Smooth muscle cell (in vitro differentiated cells): ENCODE data around the gene AKT1. TPM values are rescaled to one million over a fixed set of nuclear protein-coding genes. Genes with fewer than 3 reads are reported as not detected.

ENCODE experiments used
- DNase-seq: peaks from one replicate; lab custom pipeline; 2025; ENCODE audit not compliant: unreplicated experiment; lab: John Stamatoyannopoulos, UW
- H2AFZ ChIP-seq: fragments of 200-600 bp; sonication (generic); 2 replicates; pipeline ENCODE4 v1.6.0; 2016; ENCODE audit warnings: antibody characterized with exemption, low read depth, mild to moderate bottlenecking
- H3F3A ChIP-seq: fragments of 200-600 bp; sonication (generic); 2 replicates; pipeline ENCODE4 v1.6.0; 2017; ENCODE audit warnings: antibody characterized with exemption, low read depth
- H3K27ac ChIP-seq: fragments of 200-600 bp; sonication (generic); 2 replicates; pipeline ENCODE4 v1.5.1; 2016; ENCODE audit warnings: low read depth, mild to moderate bottlenecking
- H3K27me3 ChIP-seq: fragments of 200-600 bp; sonication (generic); 2 replicates; pipeline ENCODE4 v1.6.1; 2016; ENCODE audit warnings: low read depth, mild to moderate bottlenecking
- H3K36me3 ChIP-seq: fragments of 200-600 bp; sonication (generic); 2 replicates; pipeline ENCODE4 v1.5.1; 2016; ENCODE audit warnings: low read depth
- H3K4me1 ChIP-seq: fragments of 200-600 bp; sonication (generic); 2 replicates; pipeline ENCODE4 v1.5.1; 2016; ENCODE audit warnings: low read depth
- H3K4me2 ChIP-seq: fragments of 200-600 bp; sonication (generic); 2 replicates; pipeline ENCODE4 v1.6.0; 2016; ENCODE audit warnings: mild to moderate bottlenecking
- H3K4me3 ChIP-seq: fragments of 200-600 bp; sonication (generic); 2 replicates; pipeline ENCODE4 v1.5.1; 2016; ENCODE audit warnings: mild to moderate bottlenecking
- H3K79me2 ChIP-seq: fragments of 200-600 bp; sonication (generic); 2 replicates; pipeline ENCODE4 v1.6.0; 2016; ENCODE audit warnings: low read depth, mild to moderate bottlenecking
- H3K9ac ChIP-seq: fragments of 200-600 bp; sonication (generic); 2 replicates; pipeline ENCODE4 v1.6.0; 2016; ENCODE audit warnings: low read depth
- H3K9me3 ChIP-seq: fragments of 200-600 bp; sonication (generic); replicated peaks from 2 replicates; pipeline ENCODE4 v1.5.1; 2016; ENCODE audit warnings: low read depth
- H4K20me1 ChIP-seq: fragments of 200-600 bp; sonication (generic); 2 replicates; pipeline ENCODE4 v1.6.0; 2016; ENCODE audit warnings: low read depth
- CTCF ChIP-seq: fragments of 200-600 bp; sonication (generic); IDR thresholded peaks from 2 replicates; pipeline ENCODE4 v1.5.1; 2017; ENCODE audit warnings: borderline replicate concordance, mild to moderate bottlenecking, antibody characterized with exemption; ENCODE audit not compliant: insufficient read depth, poor library complexity, severe bottlenecking
- WGBS: methylation state at CpG from one replicate; pipeline ENCODE4 v1.1.7; 2016; ENCODE audit warnings: low lambda C conversion rate; 5-methylcytosine and 5-hydroxymethylcytosine counted together
- polyA plus RNA-seq: library from polyadenylated mRNA; unstranded; fragments of >200 nt; fragmentation: Nextera tagmentation; extraction: Ambion mirVana; gene quantifications from 2 replicates; pipeline ENCODE4 v1.2.1, GENCODE V29; 2016
- total RNA-seq: library from RNA; depleted of rRNA; stranded (reverse); fragments of >200 nt; gene quantifications from 2 replicates; pipeline ENCODE4 v1.2.3, GENCODE V29; 2014

The AKT1 gene
- total and polyA plus RNA-seq, 2 experiments from 2014 or later: 99.9 to 189 TPM

GRCh38 chr14:104742586-104743455 lies 52.7 kb downstream of the AKT1 start:
- no peaks in the 10 kb centered on the region for H3K27me3 ChIP-seq
- no peak for DNase-seq

DNA sequence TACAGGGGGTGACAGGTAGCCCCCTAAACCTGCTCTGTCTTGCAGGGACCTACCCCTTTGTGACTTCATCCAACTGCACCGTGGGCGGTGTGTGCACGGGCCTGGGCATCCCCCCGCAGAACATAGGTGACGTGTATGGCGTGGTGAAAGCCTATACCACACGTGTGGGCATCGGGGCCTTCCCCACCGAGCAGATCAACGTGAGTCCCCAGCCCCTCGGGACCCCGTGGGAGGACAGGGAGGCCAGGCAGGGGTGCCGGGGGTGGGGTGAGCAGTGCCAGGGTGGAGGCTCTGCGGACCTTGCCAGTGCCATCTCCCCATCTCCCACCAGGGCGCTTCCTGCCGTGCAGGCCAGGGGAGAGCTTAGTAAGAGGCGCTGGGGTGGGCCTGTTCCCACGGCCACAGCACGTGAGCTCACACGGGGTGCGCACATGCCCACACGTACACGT lies 53.7 kb downstream of the AKT1 start:
- H3K4me1 ChIP-seq: no peaks in the 10 kb centered on the region
- no peak overlapping the region for H2AFZ ChIP-seq
- no peak overlapping the region for H3K4me2 ChIP-seq
- no peaks in the 10 kb centered on the region for H4K20me1 ChIP-seq
- H3K36me3 ChIP-seq: no peaks in the 10 kb centered on the region
- no peaks in the 10 kb centered on the region for H3K79me2 ChIP-seq
- 91% methylated on average over 18 of the region's 23 CpGs for WGBS
- no peak overlapping the region for H3K4me3 ChIP-seq
- DNase-seq: no peak
- no peak overlapping the region for H3K9ac ChIP-seq
- no peak for TF ChIP-seq CTCF
- no peaks in the 10 kb centered on the region for H3F3A ChIP-seq
- H3K27me3 ChIP-seq: no peaks in the 10 kb centered on the region
- H3K27ac ChIP-seq: no peak overlapping the region
- no peaks in the 10 kb centered on the region for H3K9me3 ChIP-seq

More at GRCh38 chr14:104742586-104743455, 52.7 kb downstream of the AKT1 start:
- Histone ChIP-seq H3K79me2 (no peaks in the 10 kb centered on the region), H2AFZ (no peak overlapping the region), H4K20me1 (no peaks in the 10 kb centered on the region), H3F3A (no peaks in the 10 kb centered on the region), H3K4me2 (no peak overlapping the region), H3K9me3 (no peaks in the 10 kb centered on the region), H3K4me3 (no peak overlapping the region), H3K36me3 (no peaks in the 10 kb centered on the region), H3K9ac (no peak overlapping the region), H3K4me1 (no peaks in the 10 kb centered on the region), H3K27ac (no peak overlapping the region)
- no peak for TF ChIP-seq CTCF
- WGBS: 92% methylated on average over 32 of the region's 32 CpGs

GRCh38 chr14:104741108-104741802 lies 54.3 kb downstream of the AKT1 start:
- no peak for TF ChIP-seq CTCF
- no peak overlapping the region for H3K4me3 ChIP-seq
- H3K36me3 ChIP-seq: no peaks in the 10 kb centered on the region
- H4K20me1 ChIP-seq: no peaks in the 10 kb centered on the region
- H3K79me2 ChIP-seq: no peaks in the 10 kb centered on the region
- 94% methylated on average over 29 of the region's 29 CpGs for WGBS
- no peak overlapping the region for H3K27ac ChIP-seq
- no peak overlapping the region for H3K4me2 ChIP-seq
- no peak overlapping the region for H3K9ac ChIP-seq
- no peak overlapping the region for H2AFZ ChIP-seq
- no peaks in the 10 kb centered on the region for H3K9me3 ChIP-seq
- no peaks in the 10 kb centered on the region for H3K27me3 ChIP-seq
- no peaks in the 10 kb centered on the region for H3K4me1 ChIP-seq
- H3F3A ChIP-seq: no peaks in the 10 kb centered on the region
- DNase-seq: no peak
